NCI-H2227 (cell line): ENCODE measurements around the gene NR2F1.
"Not testable (repeated sequence)": the region's sequence is repeated elsewhere in the genome, so short reads cannot be mapped to it uniquely, and the experiment has no call there.

Experiments
- DNase-seq: peaks from one replicate; lab custom pipeline; 2025; ENCODE audit not compliant: unreplicated experiment; lab: John Stamatoyannopoulos, UW

Gene NR2F1

GRCh38 chr5:93582677-93583438 lies at the start of gene NR2F1:
Gene NR2F1, plus strand, starts transcription at chr5:93583222. Its CDS starts 1,802 bp downstream, at chr5:93585024.
- DNase-seq, result peak; percentile 96

- no peak for DNase-seq
Measured at GRCh38 chr5:93545872-93546271, 37.1 kb upstream of the NR2F1 start.

GRCh38 chr5:93549594-93549993 lies 33.4 kb upstream of the NR2F1 start:
- not testable (repeated sequence) for DNase-seq

GRCh38 chr5:93557021-93557604 lies 25.9 kb upstream of the NR2F1 start:
- no peak for DNase-seq

GRCh38 chr5:93566091-93566490 lies 16.9 kb upstream of the NR2F1 start:
- DNase-seq, result no peak

- DNase-seq, result no peak
Measured at GRCh38 chr5:93567424-93567823, 15.6 kb upstream of the NR2F1 start.

- no peak for DNase-seq
Measured at GRCh38 chr5:93569300-93570160, 13.5 kb upstream of the NR2F1 start.

- DNase-seq, result no peak
Measured at GRCh38 chr5:93570294-93571113, 12.5 kb upstream of the NR2F1 start.

- no peak for DNase-seq
Measured at GRCh38 chr5:93571114-93571949, 11.7 kb upstream of the NR2F1 start.

- DNase-seq, result no peak
Measured at GRCh38 chr5:93572101-93572607, 10.9 kb upstream of the NR2F1 start.

GRCh38 chr5:93572608-93573353 lies 10.2 kb upstream of the NR2F1 start:
- DNase-seq, result no peak

GRCh38 chr5:93573354-93574351 lies 9.4 kb upstream of the NR2F1 start:
- no peak for DNase-seq

GRCh38 chr5:93574491-93575305 lies 8.3 kb upstream of the NR2F1 start:
- DNase-seq, result no peak

GRCh38 chr5:93575461-93576414 lies 7.3 kb upstream of the NR2F1 start:
- no peak for DNase-seq

- DNase-seq, result no peak
Measured at GRCh38 chr5:93576994-93577853, 5.8 kb upstream of the NR2F1 start.
